Measurements from ENCODE around the gene MACF1. TPM values are rescaled to one million over a fixed set of nuclear protein-coding genes. Genes with fewer than 3 reads are reported as not detected.
"Not testable (repeated sequence)": the region's sequence is repeated elsewhere in the genome, so short reads cannot be mapped to it uniquely, and the experiment has no call there.

The MACF1 gene
- total RNA-seq, 1 donor from 2014 or later = 657 TPM

GRCh38 chr1:39160703-39161102, 43.8 kb upstream of the MACF1 start:
- peak overlapping the region; percentile 99 for H3K4me3 Mint-ChIP-seq (ENCODE audit: unreplicated experiment)
- H3K36me3 Mint-ChIP-seq (ENCODE audit: unreplicated experiment) = no peaks in the 10 kb centered on the region
- H3K27me3 Mint-ChIP-seq (ENCODE audit: unreplicated experiment) = peaks cover 8% of the 10 kb centered on the region
- no peak for DNase-seq
- peaks cover 52% of the 10 kb centered on the region for H3K4me1 Mint-ChIP-seq (ENCODE audit: low read depth, unreplicated experiment)
- H3K27ac Mint-ChIP-seq (ENCODE audit: unreplicated experiment) = peak overlapping the region; percentile 99
- TF ChIP-seq, protein P1, sequence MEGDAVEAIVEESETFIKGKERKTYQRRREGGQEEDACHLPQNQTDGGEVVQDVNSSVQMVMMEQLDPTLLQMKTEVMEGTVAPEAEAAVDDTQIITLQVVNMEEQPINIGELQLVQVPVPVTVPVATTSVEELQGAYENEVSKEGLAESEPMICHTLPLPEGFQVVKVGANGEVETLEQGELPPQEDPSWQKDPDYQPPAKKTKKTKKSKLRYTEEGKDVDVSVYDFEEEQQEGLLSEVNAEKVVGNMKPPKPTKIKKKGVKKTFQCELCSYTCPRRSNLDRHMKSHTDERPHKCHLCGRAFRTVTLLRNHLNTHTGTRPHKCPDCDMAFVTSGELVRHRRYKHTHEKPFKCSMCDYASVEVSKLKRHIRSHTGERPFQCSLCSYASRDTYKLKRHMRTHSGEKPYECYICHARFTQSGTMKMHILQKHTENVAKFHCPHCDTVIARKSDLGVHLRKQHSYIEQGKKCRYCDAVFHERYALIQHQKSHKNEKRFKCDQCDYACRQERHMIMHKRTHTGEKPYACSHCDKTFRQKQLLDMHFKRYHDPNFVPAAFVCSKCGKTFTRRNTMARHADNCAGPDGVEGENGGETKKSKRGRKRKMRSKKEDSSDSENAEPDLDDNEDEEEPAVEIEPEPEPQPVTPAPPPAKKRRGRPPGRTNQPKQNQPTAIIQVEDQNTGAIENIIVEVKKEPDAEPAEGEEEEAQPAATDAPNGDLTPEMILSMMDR (IDR thresholded peaks at IDR 0.05; ENCODE audit: partially characterized antibody, unreplicated experiment) = no peak
- H3K9me3 Mint-ChIP-seq (ENCODE audit: unreplicated experiment) = peaks cover 7% of the 10 kb centered on the region

DNA sequence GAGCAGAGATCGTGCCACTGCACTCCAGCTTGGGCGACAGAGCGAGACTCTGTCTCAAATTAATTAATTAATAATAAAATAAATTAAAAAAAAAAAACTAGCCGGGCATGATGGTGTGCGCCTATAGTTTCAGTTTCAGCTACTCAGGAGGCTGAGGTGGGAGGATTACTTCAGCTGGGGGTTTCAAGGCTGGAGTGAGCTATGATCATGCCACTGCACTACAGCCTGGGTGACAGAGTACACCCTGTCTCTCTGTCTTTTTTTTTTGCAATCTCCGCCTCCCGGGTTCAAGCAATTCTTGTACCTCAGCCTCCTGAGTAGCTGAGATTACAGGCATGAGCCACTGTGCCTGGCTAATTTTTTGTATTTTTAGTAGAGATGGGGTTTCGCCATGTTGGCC, 42.7 kb upstream of the MACF1 start:
- H3K4me1 Mint-ChIP-seq (ENCODE audit: low read depth, unreplicated experiment) = peaks cover 54% of the 10 kb centered on the region
- not testable (repeated sequence) for H3K27me3 Mint-ChIP-seq (ENCODE audit: unreplicated experiment); H3K36me3 Mint-ChIP-seq (ENCODE audit: unreplicated experiment); H3K9me3 Mint-ChIP-seq (ENCODE audit: unreplicated experiment); DNase-seq; H3K27ac Mint-ChIP-seq (ENCODE audit: unreplicated experiment)
- peak overlapping the region; percentile 99 for H3K4me3 Mint-ChIP-seq (ENCODE audit: unreplicated experiment)

DNA sequence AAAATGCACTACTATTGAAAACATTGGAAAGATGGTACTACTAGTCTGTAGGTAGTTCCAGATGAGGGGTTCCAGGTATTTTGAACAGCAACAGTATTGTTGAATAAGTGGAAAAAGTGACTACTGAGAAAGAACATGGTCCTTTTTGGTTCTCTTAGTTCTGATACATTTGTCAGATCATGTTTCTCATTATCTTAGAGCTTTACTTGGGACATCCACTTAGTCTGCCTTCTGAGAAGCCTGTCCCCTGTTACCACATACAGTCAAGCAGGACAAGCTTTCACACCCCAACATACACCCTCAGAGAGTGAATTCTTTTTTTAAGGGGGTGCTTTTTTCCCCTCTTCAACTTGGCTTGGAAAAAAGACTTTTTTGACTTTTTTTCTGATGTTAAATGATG, 41.0 kb upstream of the MACF1 start:
- Mint-ChIP-seq H3K36me3 (ENCODE audit: unreplicated experiment) (no peaks in the 10 kb centered on the region), H3K27me3 (ENCODE audit: unreplicated experiment) (peaks cover 8% of the 10 kb centered on the region), H3K4me3 (ENCODE audit: unreplicated experiment) (peak overlapping the region; percentile 53), H3K9me3 (ENCODE audit: unreplicated experiment) (peaks cover 7% of the 10 kb centered on the region), H3K4me1 (ENCODE audit: low read depth, unreplicated experiment) (peaks cover 47% of the 10 kb centered on the region), H3K27ac (ENCODE audit: unreplicated experiment) (no peak overlapping the region)
- no peak for DNase-seq
- TF ChIP-seq, protein P1 (IDR thresholded peaks at IDR 0.05; ENCODE audit: partially characterized antibody, unreplicated experiment) = no peak

- Mint-ChIP-seq H3K4me3 (ENCODE audit: unreplicated experiment) (peak overlapping the region; percentile 53), H3K4me1 (ENCODE audit: low read depth, unreplicated experiment) (peaks cover 50% of the 10 kb centered on the region), H3K36me3 (ENCODE audit: unreplicated experiment) (no peaks in the 10 kb centered on the region), H3K27me3 (ENCODE audit: unreplicated experiment) (peaks cover 7% of the 10 kb centered on the region), H3K27ac (ENCODE audit: unreplicated experiment) (peak overlapping the region; percentile 78), H3K9me3 (ENCODE audit: unreplicated experiment) (peaks cover 5% of the 10 kb centered on the region)
- DNase-seq = no peak
- TF ChIP-seq, protein P1 (IDR thresholded peaks at IDR 0.05; ENCODE audit: partially characterized antibody, unreplicated experiment) = no peak
These were observed 40.2 kb upstream of the MACF1 start for GRCh38 chr1:39164256-39164655.

GRCh38 chr1:39165049-39165448, 39.4 kb upstream of the MACF1 start:
- H3K27me3 Mint-ChIP-seq (ENCODE audit: unreplicated experiment) = peaks cover 6% of the 10 kb centered on the region
- TF ChIP-seq, protein P1 (IDR thresholded peaks at IDR 0.05; ENCODE audit: partially characterized antibody, unreplicated experiment) = no peak
- peak overlapping the region; percentile 53 for H3K4me3 Mint-ChIP-seq (ENCODE audit: unreplicated experiment)
- peaks cover 54% of the 10 kb centered on the region for H3K4me1 Mint-ChIP-seq (ENCODE audit: low read depth, unreplicated experiment)
- H3K27ac Mint-ChIP-seq (ENCODE audit: unreplicated experiment) = peak overlapping the region; percentile 14
- no peak for DNase-seq
- H3K36me3 Mint-ChIP-seq (ENCODE audit: unreplicated experiment) = no peaks in the 10 kb centered on the region
- peaks cover 2% of the 10 kb centered on the region for H3K9me3 Mint-ChIP-seq (ENCODE audit: unreplicated experiment)
